HG03135 (cell line): ENCODE data around the gene PPP1R37.

Experiments used
- ATAC-seq: cut with Tn5 transposase; IDR thresholded peaks from one replicate; pipeline ENCODE4 v1.9.1; 2021; ENCODE audit warnings: mild to moderate bottlenecking, moderate library complexity; ENCODE audit not compliant: unreplicated experiment

PPP1R37 gene

DNA sequence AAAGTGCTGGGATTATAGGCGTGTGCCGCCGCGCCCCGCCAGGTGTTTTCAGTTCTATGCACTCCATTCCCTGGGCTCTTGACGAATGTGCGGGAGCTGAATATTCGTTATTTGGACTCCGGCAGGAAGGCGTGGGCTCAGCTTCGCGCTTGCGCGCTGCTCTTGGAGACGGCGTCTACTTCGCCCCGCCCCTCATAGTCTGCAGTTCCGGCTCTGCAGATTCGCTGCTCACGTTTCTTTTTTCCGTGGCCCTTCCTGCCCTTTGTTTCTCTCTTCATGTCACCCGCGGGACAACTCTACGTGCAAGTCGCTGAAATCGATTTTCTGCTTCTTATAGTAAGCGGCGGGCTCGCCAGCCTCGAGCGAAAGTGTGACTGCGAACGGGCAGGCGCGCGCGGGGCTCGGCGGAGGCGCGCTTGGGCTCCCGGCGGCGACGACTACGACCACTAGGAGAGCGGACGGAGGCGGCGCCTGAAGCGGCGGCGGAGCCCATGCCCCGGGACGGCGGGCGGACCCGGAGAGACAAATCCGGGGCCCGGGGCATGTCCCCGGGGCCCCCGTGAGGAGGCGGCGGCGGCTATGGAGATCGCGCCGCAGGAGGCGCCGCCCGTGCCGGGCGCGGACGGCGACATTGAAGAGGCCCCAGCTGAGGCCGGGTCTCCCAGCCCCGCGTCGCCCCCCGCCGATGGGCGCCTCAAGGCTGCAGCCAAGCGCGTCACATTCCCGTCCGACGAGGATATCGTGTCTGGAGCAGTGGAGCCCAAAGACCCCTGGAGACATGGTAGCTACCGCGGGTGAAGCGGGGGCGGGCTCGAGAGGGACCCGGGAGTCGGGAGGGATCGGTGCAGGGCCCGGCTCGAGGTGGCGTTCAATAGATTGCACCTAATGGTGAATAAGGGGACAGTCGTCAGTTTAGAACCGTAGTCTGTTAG is at the start of gene PPP1R37:
Gene PPP1R37, plus strand, starts transcription at position 433 of the 932 bp plus-strand sequence. Its CDS starts 147 bp downstream, at position 580.
- ATAC-seq: peak; percentile 61

- ATAC-seq: no peak
Measured at GRCh38 chr19:45045671-45046353, 47.2 kb upstream of the PPP1R37 start.

DNA sequence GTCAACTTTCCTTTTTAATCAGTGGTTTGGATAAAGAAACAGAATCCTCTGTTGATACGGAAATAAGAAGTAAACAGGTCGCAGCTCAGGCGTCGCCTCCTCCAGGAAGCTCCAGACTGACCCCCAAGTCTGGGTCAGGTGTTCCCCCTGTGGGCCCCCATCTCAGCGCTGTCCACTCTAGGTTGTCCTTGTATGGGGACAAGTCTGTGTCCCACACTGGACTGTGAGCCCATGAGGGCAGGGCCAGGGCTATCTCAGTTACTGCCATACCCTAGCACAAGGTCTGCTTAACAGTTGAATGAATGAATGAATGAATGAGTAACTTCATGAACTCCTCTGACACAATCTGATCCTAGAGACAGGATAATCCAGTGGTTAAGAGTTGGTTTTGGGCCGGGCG is 46.6 kb upstream of the PPP1R37 start:
- no peak for ATAC-seq

GRCh38 chr19:45047188-45047797 is 45.7 kb upstream of the PPP1R37 start:
- ATAC-seq: peak; percentile 59

- ATAC-seq: no peak
Measured at GRCh38 chr19:45049073-45049736, 43.8 kb upstream of the PPP1R37 start.

DNA sequence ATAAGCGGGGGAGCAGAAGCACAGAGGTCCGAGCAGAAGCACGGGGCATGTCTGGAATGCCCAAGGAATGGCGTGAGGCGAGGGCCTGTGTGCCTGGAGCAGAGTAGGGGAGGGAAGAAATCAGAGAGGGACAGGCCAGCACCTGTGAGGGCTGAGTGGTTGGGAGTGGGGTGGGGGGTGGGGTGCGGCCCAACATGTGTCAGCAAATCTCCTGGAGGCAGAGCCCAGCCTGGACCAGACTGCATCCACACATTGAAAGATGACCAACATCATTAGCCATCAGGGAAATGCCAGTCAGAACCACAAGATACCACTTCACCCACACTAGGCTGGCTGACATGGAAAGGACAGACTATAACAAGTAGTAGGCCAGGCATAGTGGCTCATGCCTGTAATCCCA is 42.9 kb upstream of the PPP1R37 start:
- ATAC-seq: no peak

- ATAC-seq: no peak
Measured at GRCh38 chr19:45051929-45052579, 40.9 kb upstream of the PPP1R37 start.

DNA sequence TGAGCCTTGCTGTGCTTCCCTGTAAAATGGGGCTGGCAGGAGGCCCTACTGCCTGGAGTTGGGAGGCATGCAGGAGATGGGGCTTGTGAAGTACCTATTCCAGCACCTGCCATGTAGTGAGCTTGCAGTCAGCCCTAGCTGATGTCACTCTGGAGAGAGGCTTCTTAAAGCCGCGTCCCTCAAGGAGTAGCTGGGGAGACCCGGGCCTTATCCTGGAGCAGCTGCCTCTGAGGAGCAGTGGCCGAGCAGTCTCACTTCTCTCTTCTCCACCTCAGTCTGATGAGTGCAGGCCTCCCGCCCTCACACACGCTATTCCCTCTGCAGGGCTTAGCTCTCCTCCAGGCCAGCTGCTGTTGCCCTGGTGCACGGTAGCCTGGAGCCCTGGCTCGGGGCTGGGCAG is 36.1 kb upstream of the PPP1R37 start:
- no peak for ATAC-seq

- ATAC-seq: no peak
Measured at GRCh38 chr19:45057444-45057843, 35.5 kb upstream of the PPP1R37 start.

DNA sequence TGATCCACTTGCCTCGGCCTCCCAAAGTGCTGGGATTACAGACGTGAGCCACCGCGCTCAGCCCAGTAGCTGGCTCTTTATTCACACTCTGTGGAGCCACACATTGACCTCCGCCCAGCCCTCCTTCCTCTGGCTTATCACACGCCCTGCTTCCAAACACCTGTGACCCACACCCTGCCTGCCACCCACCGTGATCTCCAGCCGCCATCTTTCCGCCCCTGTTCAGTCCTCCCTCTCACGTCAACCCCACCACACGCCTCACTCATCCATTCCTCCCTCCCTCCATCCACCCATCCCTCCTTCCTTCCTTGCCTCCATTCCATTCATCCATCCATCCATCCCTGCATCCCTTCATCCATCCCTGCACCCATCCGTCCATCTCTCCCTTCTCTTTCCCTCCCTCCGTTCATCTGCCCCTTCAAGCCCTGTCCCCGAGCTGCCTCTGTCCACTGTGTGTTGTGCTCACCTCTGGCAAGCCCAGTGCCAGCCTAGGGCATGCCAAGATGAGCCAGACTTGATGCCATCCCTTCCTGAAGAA is 34.3 kb upstream of the PPP1R37 start:
- no peak for ATAC-seq

GRCh38 chr19:45059258-45059965 is 33.6 kb upstream of the PPP1R37 start:
- peak; percentile 57 for ATAC-seq

GRCh38 chr19:45061965-45062364 is 31.0 kb upstream of the PPP1R37 start:
- no peak for ATAC-seq

- no peak for ATAC-seq
Measured at GRCh38 chr19:45063851-45064801, 28.9 kb upstream of the PPP1R37 start.

- ATAC-seq: no peak
Measured at GRCh38 chr19:45066921-45067661, 25.9 kb upstream of the PPP1R37 start.

- ATAC-seq: no peak
Measured at GRCh38 chr19:45068041-45068440, 24.9 kb upstream of the PPP1R37 start.

DNA sequence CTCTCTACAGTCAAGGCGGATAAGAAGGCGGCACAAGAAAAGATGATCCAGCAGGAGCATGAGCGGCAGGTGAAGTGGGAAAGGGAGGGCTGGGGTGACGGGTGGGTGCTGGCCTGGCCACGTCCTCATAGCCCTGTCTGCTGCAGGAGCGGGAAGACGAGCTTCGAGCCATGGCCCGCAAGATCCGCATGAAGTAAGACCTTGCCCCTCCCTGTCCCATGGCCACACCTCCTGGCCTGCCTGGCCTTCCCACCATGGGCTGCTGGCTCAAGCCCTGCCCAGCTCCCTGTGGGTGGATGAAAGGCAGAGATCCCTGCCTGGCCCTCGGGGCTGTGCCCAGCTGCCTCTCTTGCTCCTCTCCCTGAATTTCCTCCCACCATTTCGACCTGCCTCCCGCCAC is 23.9 kb upstream of the PPP1R37 start:
- ATAC-seq: no peak

GRCh38 chr19:45070214-45070613 is 22.8 kb upstream of the PPP1R37 start:
- no peak for ATAC-seq
